Rectal smooth muscle tissue (tissue), 1 donor: ENCODE data around the gene BANF1.

Source experiments
- H3K27ac ChIP-seq: one replicate; pipeline ENCODE4 v1.7.0; 2013; ENCODE audit warnings: low read depth, low read length, inconsistent platforms
- H3K27me3 ChIP-seq: one replicate; pipeline ENCODE4 v1.7.0; 2013; ENCODE audit warnings: low read length; ENCODE audit not compliant: control insufficient read depth, insufficient read depth
- H3K36me3 ChIP-seq: one replicate; pipeline ENCODE4 v1.7.0; 2013; ENCODE audit warnings: low read length; ENCODE audit not compliant: control insufficient read depth, insufficient read depth
- H3K4me1 ChIP-seq: one replicate; pipeline ENCODE4 v1.7.0; 2013; ENCODE audit warnings: low read length; ENCODE audit not compliant: control insufficient read depth, insufficient read depth
- H3K4me3 ChIP-seq: one replicate; pipeline ENCODE4 v1.7.0; 2013; ENCODE audit warnings: low read length
- H3K9ac ChIP-seq: one replicate; pipeline ENCODE4 v1.7.0; 2013; ENCODE audit warnings: low read length

BANF1 gene

GRCh38 chr11:66052664-66052982 lies 50.3 kb downstream of the BANF1 start:
- peak overlapping the region; percentile 68 for H3K9ac ChIP-seq
- peaks cover 12% of the 10 kb centered on the region for H3K36me3 ChIP-seq
- H3K27me3 ChIP-seq = peaks cover 6% of the 10 kb centered on the region
- peaks cover 13% of the 10 kb centered on the region for H3K4me1 ChIP-seq
- H3K27ac ChIP-seq = peak overlapping the region; percentile 48
- H3K4me3 ChIP-seq = peak overlapping the region; percentile 79
